ENCODE measurements around the gene COMMD2. TPM values are rescaled to one million over a fixed set of nuclear protein-coding genes. Genes with fewer than 3 reads are reported as not detected.

COMMD2 gene
- total RNA-seq, 2 donors from 2014 or later: 21.6 to 26.9 TPM

DNA sequence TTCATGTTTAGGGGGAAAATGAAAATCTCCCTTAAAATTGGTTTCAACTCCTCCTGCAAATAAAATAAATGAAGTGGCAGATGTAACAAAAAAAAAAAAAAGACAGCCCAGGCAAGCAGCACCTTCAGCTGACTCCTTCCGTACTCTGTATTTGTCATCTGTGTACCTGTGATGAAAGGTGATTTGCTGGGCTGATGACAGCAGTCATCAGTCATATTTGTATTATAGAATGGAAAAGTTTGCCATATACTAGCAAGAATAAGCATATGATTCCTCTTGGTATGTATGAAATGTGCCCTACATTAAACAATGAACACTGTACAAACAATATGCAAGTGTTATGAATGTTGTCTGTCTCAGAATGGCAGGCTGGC is 50.3 kb downstream of the COMMD2 start:
- H3K36me3 ChIP-seq: no peaks in the 10 kb centered on the region
- WGBS: 100% methylated on average over 1 of the region's 1 CpG
- no peak for DNase-seq (ENCODE audit: low spot score)
- H3K27me3 ChIP-seq (replicated peaks; ENCODE audit: insufficient read depth): no peaks in the 10 kb centered on the region
- H3K27ac ChIP-seq: no peak overlapping the region
- TF ChIP-seq POLR2AphosphoS5 (IDR thresholded peaks at IDR 0.05) (no peak), POLR2A (IDR thresholded peaks at IDR 0.05) (no peak)
- TF ChIP-seq, protein P1, sequence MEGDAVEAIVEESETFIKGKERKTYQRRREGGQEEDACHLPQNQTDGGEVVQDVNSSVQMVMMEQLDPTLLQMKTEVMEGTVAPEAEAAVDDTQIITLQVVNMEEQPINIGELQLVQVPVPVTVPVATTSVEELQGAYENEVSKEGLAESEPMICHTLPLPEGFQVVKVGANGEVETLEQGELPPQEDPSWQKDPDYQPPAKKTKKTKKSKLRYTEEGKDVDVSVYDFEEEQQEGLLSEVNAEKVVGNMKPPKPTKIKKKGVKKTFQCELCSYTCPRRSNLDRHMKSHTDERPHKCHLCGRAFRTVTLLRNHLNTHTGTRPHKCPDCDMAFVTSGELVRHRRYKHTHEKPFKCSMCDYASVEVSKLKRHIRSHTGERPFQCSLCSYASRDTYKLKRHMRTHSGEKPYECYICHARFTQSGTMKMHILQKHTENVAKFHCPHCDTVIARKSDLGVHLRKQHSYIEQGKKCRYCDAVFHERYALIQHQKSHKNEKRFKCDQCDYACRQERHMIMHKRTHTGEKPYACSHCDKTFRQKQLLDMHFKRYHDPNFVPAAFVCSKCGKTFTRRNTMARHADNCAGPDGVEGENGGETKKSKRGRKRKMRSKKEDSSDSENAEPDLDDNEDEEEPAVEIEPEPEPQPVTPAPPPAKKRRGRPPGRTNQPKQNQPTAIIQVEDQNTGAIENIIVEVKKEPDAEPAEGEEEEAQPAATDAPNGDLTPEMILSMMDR (IDR thresholded peaks at IDR 0.05): no peak
- no peaks in the 10 kb centered on the region for H3K9me3 ChIP-seq
- H3K4me3 ChIP-seq: no peak overlapping the region
- intact Hi-C loops (cut with DNase I): no loop called here
- H3K4me1 ChIP-seq (replicated peaks): no peaks in the 10 kb centered on the region

DNA sequence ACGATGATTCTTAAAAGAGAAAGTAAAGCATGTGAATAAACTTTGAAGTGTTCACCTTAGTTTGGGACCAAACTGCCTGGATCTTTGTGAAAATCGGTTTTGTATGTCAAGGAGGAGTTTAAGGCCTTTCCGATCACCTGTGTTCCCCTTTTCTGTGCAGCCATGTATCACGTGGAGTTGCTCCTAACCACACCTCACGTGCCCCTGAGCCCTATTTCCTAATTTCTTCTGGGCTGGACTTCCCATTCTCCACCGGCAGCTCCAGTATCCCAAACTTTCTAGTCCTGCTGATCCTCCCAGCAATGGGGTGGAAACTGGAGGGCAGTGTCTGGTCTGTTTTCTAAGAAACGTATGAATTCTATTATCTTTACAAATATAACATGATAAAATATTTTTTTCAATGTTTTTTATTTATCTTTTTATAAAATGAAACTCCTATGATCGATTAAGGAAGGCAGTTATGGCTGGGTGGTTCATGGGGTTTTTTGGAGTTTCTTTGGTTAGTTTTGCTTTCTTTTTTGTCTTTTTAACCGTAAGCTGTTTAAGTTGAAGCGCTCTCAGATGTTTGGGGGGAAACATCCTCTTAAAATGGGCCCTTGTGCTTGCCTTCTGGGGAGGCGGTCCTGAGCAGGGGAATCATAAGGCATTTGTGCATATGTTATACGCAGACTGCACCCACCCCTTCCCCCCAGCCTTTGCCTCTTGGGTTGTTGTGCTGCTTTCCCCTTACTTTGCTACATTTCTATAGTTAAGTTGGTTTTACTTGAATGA is 50.9 kb downstream of the COMMD2 start:
- 92% methylated on average over 12 of the region's 12 CpGs for WGBS
- Histone ChIP-seq H3K27me3 (replicated peaks; ENCODE audit: insufficient read depth) (no peaks in the 10 kb centered on the region), H3K9me3 (no peaks in the 10 kb centered on the region), H3K4me3 (no peak overlapping the region), H3K4me1 (replicated peaks) (no peaks in the 10 kb centered on the region), H3K36me3 (no peaks in the 10 kb centered on the region), H3K27ac (no peak overlapping the region)
- no peak for DNase-seq (ENCODE audit: low spot score)
- intact Hi-C loops (cut with DNase I): no loop called here
- TF ChIP-seq, protein P1 (IDR thresholded peaks at IDR 0.05): no peak
- TF ChIP-seq POLR2AphosphoS5 (IDR thresholded peaks at IDR 0.05) (no peak), POLR2A (IDR thresholded peaks at IDR 0.05) (no peak)

Small RNAs within 50 kb of the gene (small RNA-seq; reads per million reads assigned to genes)
- gene RNU6-507P: 0 reads per million in 2 donors

Other genes with a start within 250 kb of the COMMD2 start
- 10 to 100 TPM; 47.5 to 79.4 TPM for gene WWTR1, start 94.5 kb downstream of the COMMD2 start, total RNA-seq
- not detected for gene ANKUB1, start 40.1 kb upstream of the COMMD2 start, total RNA-seq
- gene RNF13, start 60.7 kb upstream of the COMMD2 start, total RNA-seq: 100 to 1,000 TPM in 1 of 2 donors, 10 to 100 TPM in 1; 77.3 to 105 TPM
- 10 to 100 TPM; 45.5 to 66.5 TPM for gene PFN2, start 218.4 kb upstream of the COMMD2 start, total RNA-seq

Data from prostate gland (tissue), 2 donors.